ENCODE results near the gene MT4.

GRCh38 chr16:56542039-56542438 is 22.8 kb upstream of the MT4 start:
- TF ChIP-seq CTCF (IDR thresholded peaks at IDR 0.05) = no peak
- no peak for TF ChIP-seq POLR2A (IDR thresholded peaks at IDR 0.05)

Data from body of pancreas (tissue), 4 donors.